IMR-90 (cell line): ENCODE measurements around the gene DPH2.

Experiments
- BHLHE40 ChIP-seq: fragments of 150-350 bp; IDR thresholded peaks from 2 replicates; pipeline ENCODE4 v1.6.1; 2016; ENCODE audit warnings: mild to moderate bottlenecking, low read depth, low read length
- CEBPB ChIP-seq: IDR thresholded peaks from 2 replicates; pipeline ENCODE4 v1.6.1; 2012; ENCODE audit warnings: low read depth, low read length, improper control_type of control experiment
- CTCF ChIP-seq: conservative IDR thresholded peaks from 2 replicates; pipeline ENCODE4 v1.5.1; 2012; ENCODE audit warnings: mild to moderate bottlenecking, low read depth, low read length, improper control_type of control experiment
- MAFK ChIP-seq: IDR thresholded peaks from 2 replicates; pipeline ENCODE4 v1.6.1; 2012; ENCODE audit warnings: low read depth, low read length, improper control_type of control experiment
- MXI1 ChIP-seq: IDR thresholded peaks from 2 replicates; pipeline ENCODE4 v1.6.1; 2012; ENCODE audit warnings: low read depth, mild to moderate bottlenecking, low read length, moderate library complexity, borderline replicate concordance
- POLR2A ChIP-seq: IDR thresholded peaks from 2 replicates; pipeline ENCODE4 v1.6.1; 2012; ENCODE audit warnings: mild to moderate bottlenecking, low read depth, low read length
- RCOR1 ChIP-seq: IDR thresholded peaks from 2 replicates; pipeline ENCODE4 v1.6.1; 2012; ENCODE audit warnings: mild to moderate bottlenecking, low read length, improper control_type of control experiment; ENCODE audit not compliant: insufficient replicate concordance
- TF ChIP-seq, protein P1 (sequence below): fragments of 150-350 bp; IDR thresholded peaks from 2 replicates; pipeline ENCODE4 v1.6.1; 2016; ENCODE audit warnings: low read depth, mild to moderate bottlenecking, low read length, moderate library complexity, borderline replicate concordance

- no peak for TF ChIP-seq RCOR1
- TF ChIP-seq BHLHE40 = no peak
- TF ChIP-seq CTCF = no peak
- no peak for TF ChIP-seq POLR2A
- TF ChIP-seq MAFK = no peak
- TF ChIP-seq CEBPB = 0 out of 2 replicates have a peak, but pooled peaks have one; percentile 25
- no peak for TF ChIP-seq MXI1
- TF ChIP-seq, protein P1, sequence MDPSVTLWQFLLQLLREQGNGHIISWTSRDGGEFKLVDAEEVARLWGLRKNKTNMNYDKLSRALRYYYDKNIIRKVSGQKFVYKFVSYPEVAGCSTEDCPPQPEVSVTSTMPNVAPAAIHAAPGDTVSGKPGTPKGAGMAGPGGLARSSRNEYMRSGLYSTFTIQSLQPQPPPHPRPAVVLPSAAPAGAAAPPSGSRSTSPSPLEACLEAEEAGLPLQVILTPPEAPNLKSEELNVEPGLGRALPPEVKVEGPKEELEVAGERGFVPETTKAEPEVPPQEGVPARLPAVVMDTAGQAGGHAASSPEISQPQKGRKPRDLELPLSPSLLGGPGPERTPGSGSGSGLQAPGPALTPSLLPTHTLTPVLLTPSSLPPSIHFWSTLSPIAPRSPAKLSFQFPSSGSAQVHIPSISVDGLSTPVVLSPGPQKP = no peak
These were observed 13.0 kb downstream of the DPH2 start for GRCh38 chr1:43982808-43983207.
